NCI-H446 (cell line): ENCODE measurements around the gene SH3BP1.
A peak's percentile ranks its signal among the peaks of the same experiment; 100 is the strongest.

Experiments used
- DNase-seq, 2 experiments: peaks; one replicate each; lab custom pipeline; 2025; lab: John Stamatoyannopoulos, UW

Gene SH3BP1

GRCh38 chr22:37659066-37659896, 19.8 kb downstream of the SH3BP1 start:
- DNase-seq: no peak

- DNase-seq: no peak
Measured at GRCh38 chr22:37659897-37660708, 20.6 kb downstream of the SH3BP1 start.

GRCh38 chr22:37660709-37661045, 21.2 kb downstream of the SH3BP1 start:
- DNase-seq: no peak

GRCh38 chr22:37661160-37661924, 21.9 kb downstream of the SH3BP1 start:
- peak in 1 of 2 experiments; percentile 50 for DNase-seq

GRCh38 chr22:37662039-37662438, 22.6 kb downstream of the SH3BP1 start:
- DNase-seq: no peak

GRCh38 chr22:37663521-37664140, 24.2 kb downstream of the SH3BP1 start:
- DNase-seq: no peak

GRCh38 chr22:37664249-37665101, 25.0 kb downstream of the SH3BP1 start:
- DNase-seq: no peak

GRCh38 chr22:37665487-37665886, 26.0 kb downstream of the SH3BP1 start:
- no peak for DNase-seq

GRCh38 chr22:37669586-37669985, 30.1 kb downstream of the SH3BP1 start:
- no peak for DNase-seq

GRCh38 chr22:37672206-37672919, 32.9 kb downstream of the SH3BP1 start:
- DNase-seq: no peak

GRCh38 chr22:37672920-37673455, 33.5 kb downstream of the SH3BP1 start:
- no peak for DNase-seq

GRCh38 chr22:37674248-37674647, 34.8 kb downstream of the SH3BP1 start:
- no peak for DNase-seq

- DNase-seq: peak; percentile 37 to 83
Measured at GRCh38 chr22:37674951-37675929, 35.8 kb downstream of the SH3BP1 start, which contains the start of gene LGALS1. TSS of gene LGALS1 (plus strand) at chr22:37675636. CDS start at chr22:37675703, 67 bp downstream.

GRCh38 chr22:37675930-37676735, 36.7 kb downstream of the SH3BP1 start:
- no peak for DNase-seq

- no peak for DNase-seq
Measured at GRCh38 chr22:37676736-37677492, 37.4 kb downstream of the SH3BP1 start.

- DNase-seq: no peak
Measured at GRCh38 chr22:37677493-37677974, 38.1 kb downstream of the SH3BP1 start.

GRCh38 chr22:37678372-37678771, 38.9 kb downstream of the SH3BP1 start:
- no peak for DNase-seq
